GM12873 (cell line): ENCODE measurements around the gene PCDH9.

Source experiments
- CTCF ChIP-seq: IDR thresholded peaks from 2 replicates; pipeline ENCODE4 v1.5.1; 2012; ENCODE audit warnings: low read depth, mild to moderate bottlenecking, moderate library complexity, low read length, control low read depth; ENCODE audit not compliant: insufficient read depth; ENCODE audit errors: missing control alignments

The PCDH9 gene

GRCh38 chr13:66440938-66441337 is 789.2 kb downstream of the PCDH9 start:
- no peak for TF ChIP-seq CTCF

- TF ChIP-seq CTCF: no peak
These were observed 799.4 kb downstream of the PCDH9 start for GRCh38 chr13:66430728-66431127.

- no peak for TF ChIP-seq CTCF
These were observed 799.9 kb downstream of the PCDH9 start for GRCh38 chr13:66430269-66430668.

- no peak for TF ChIP-seq CTCF
These were observed 801.0 kb downstream of the PCDH9 start for GRCh38 chr13:66429156-66429555.

- no peak for TF ChIP-seq CTCF
These were observed 802.7 kb downstream of the PCDH9 start for GRCh38 chr13:66427458-66427861.

GRCh38 chr13:66425741-66426140 is 804.4 kb downstream of the PCDH9 start:
- no peak for TF ChIP-seq CTCF

GRCh38 chr13:66424422-66424821 is 805.7 kb downstream of the PCDH9 start:
- no peak for TF ChIP-seq CTCF
